OCI-LY1 (cell line): ENCODE measurements around the gene KIF17.

Source experiments
- H2AFZ ChIP-seq: fragments of 200-600 bp; sonication (generic), shearing (Covaris generic); 2 replicates; pipeline ENCODE4 v1.6.0; 2014; ENCODE audit warnings: antibody characterized with exemption, mild to moderate bottlenecking, low read length
- H3F3A ChIP-seq: fragments of 200-600 bp; sonication (generic), shearing (Covaris generic); 2 replicates; pipeline ENCODE4 v1.6.0; 2014; ENCODE audit warnings: mild to moderate bottlenecking, antibody characterized with exemption, low read length, moderate library complexity; ENCODE audit not compliant: insufficient read depth
- H3K27ac ChIP-seq: fragments of 200-600 bp; sonication (generic); 2 replicates; pipeline ENCODE4 v1.5.1; 2014; ENCODE audit warnings: low read length, mixed run types, mild to moderate bottlenecking, low read depth; ENCODE audit not compliant: poor library complexity, severe bottlenecking
- H3K27me3 ChIP-seq: fragments of 200-600 bp; sonication (generic); 2 replicates; pipeline ENCODE4 v1.6.0; 2014; ENCODE audit warnings: antibody characterized with exemption, mild to moderate bottlenecking, low read length, moderate library complexity; ENCODE audit not compliant: insufficient read depth
- H3K36me3 ChIP-seq: fragments of 200-600 bp; sonication (generic); 2 replicates; pipeline ENCODE4 v1.6.1; 2014; ENCODE audit warnings: mild to moderate bottlenecking, antibody characterized with exemption, low read length, moderate library complexity, mixed read lengths; ENCODE audit not compliant: insufficient read depth
- H3K4me1 ChIP-seq: fragments of 200-600 bp; sonication (generic); 2 replicates; pipeline ENCODE4 v1.5.1; 2014; ENCODE audit warnings: mild to moderate bottlenecking, low read length, moderate library complexity; ENCODE audit not compliant: insufficient read depth, severe bottlenecking
- H3K4me2 ChIP-seq: fragments of 200-600 bp; sonication (generic), shearing (Covaris generic); 2 replicates; pipeline ENCODE4 v1.6.1; 2014; ENCODE audit warnings: low read length
- H3K4me3 ChIP-seq: fragments of 200-600 bp; sonication (generic); 2 replicates; pipeline ENCODE4 v1.5.1; 2014; ENCODE audit warnings: low read length, low read depth, mild to moderate bottlenecking, mixed read lengths; ENCODE audit not compliant: poor library complexity, severe bottlenecking
- H3K79me2 ChIP-seq: fragments of 200-600 bp; shearing (Covaris generic); 2 replicates; pipeline ENCODE4 v1.6.1; 2016; ENCODE audit warnings: mixed run types, low read length, mixed read lengths; ENCODE audit not compliant: insufficient read depth
- H3K9ac ChIP-seq: fragments of 200-600 bp; sonication (generic), shearing (Covaris generic); 2 replicates; pipeline ENCODE4 v1.6.1; 2014; ENCODE audit warnings: mild to moderate bottlenecking, low read length, mixed read lengths
- H3K9me2 ChIP-seq: fragments of 200-600 bp; sonication (generic), shearing (Covaris generic); 2 replicates; pipeline ENCODE4 v1.6.1; 2014; ENCODE audit warnings: low read depth, mild to moderate bottlenecking, low read length, mixed read lengths
- H3K9me3 ChIP-seq: fragments of 200-600 bp; shearing (Covaris generic); 2 replicates; pipeline ENCODE4 v1.6.1; 2014; ENCODE audit warnings: low read length, mixed read lengths
- H4K20me1 ChIP-seq: fragments of 200-600 bp; sonication (generic), shearing (Covaris generic); 2 replicates; pipeline ENCODE4 v1.6.0; 2016; ENCODE audit warnings: mild to moderate bottlenecking, low read length; ENCODE audit not compliant: insufficient read depth
- EZH2 ChIP-seq: fragments of 200-600 bp; sonication (generic), shearing (Covaris generic); IDR thresholded peaks from 2 replicates; pipeline ENCODE4 v1.8.0; 2017; ENCODE audit warnings: borderline replicate concordance, mixed run types, mild to moderate bottlenecking, antibody characterized with exemption, low read length, moderate library complexity, mixed read lengths
- TF ChIP-seq, protein P1 (sequence below): fragments of 200-600 bp; sonication (generic), shearing (Covaris generic); IDR thresholded peaks from 2 replicates; pipeline ENCODE4 v1.5.1; 2017; ENCODE audit warnings: mild to moderate bottlenecking, antibody characterized with exemption, low read length, moderate library complexity, mixed read lengths

The KIF17 gene

GRCh38 chr1:20684651-20685050 lies 33.2 kb downstream of the KIF17 start:
- no peak overlapping the region for H3K9ac ChIP-seq
- no peaks in the 10 kb centered on the region for H4K20me1 ChIP-seq
- H2AFZ ChIP-seq: no peak overlapping the region
- H3K4me1 ChIP-seq: no peaks in the 10 kb centered on the region
- H3K27ac ChIP-seq: no peak overlapping the region
- H3K79me2 ChIP-seq: no peaks in the 10 kb centered on the region
- no peaks in the 10 kb centered on the region for H3K9me2 ChIP-seq
- H3K27me3 ChIP-seq: no peaks in the 10 kb centered on the region
- no peaks in the 10 kb centered on the region for H3K9me3 ChIP-seq
- TF ChIP-seq, protein P1, sequence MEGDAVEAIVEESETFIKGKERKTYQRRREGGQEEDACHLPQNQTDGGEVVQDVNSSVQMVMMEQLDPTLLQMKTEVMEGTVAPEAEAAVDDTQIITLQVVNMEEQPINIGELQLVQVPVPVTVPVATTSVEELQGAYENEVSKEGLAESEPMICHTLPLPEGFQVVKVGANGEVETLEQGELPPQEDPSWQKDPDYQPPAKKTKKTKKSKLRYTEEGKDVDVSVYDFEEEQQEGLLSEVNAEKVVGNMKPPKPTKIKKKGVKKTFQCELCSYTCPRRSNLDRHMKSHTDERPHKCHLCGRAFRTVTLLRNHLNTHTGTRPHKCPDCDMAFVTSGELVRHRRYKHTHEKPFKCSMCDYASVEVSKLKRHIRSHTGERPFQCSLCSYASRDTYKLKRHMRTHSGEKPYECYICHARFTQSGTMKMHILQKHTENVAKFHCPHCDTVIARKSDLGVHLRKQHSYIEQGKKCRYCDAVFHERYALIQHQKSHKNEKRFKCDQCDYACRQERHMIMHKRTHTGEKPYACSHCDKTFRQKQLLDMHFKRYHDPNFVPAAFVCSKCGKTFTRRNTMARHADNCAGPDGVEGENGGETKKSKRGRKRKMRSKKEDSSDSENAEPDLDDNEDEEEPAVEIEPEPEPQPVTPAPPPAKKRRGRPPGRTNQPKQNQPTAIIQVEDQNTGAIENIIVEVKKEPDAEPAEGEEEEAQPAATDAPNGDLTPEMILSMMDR: no peak
- TF ChIP-seq EZH2: no peak
- no peaks in the 10 kb centered on the region for H3K36me3 ChIP-seq
- no peak overlapping the region for H3K4me3 ChIP-seq
- no peaks in the 10 kb centered on the region for H3F3A ChIP-seq
- H3K4me2 ChIP-seq: no peak overlapping the region

DNA sequence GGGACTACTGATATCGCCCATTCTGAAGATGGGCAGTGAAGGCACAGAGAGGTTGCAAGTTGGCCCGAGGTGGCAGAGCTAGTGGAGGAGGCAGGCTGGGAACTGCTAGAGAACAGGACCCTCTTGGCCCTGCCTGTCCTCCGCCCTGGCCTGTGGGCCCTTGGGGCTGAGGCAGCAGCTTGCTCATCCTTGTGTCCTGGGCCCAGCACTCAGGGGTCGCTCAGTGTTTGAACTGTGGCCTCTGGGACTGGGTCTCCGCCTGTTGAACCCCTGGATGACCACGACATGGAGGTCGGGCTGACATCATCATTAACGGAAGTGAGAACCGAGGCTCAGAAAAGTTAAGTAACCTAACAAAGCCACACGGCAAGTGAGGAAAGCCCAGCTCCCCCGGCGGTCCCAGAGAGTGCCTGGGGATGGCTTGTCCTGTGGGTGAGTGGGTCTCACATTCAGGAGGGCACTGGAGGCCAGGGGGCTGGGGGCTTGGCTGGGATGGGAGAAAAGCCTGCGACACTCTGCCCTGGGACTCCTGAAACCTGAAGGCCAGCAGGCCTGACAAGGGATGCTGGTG lies 33.7 kb downstream of the KIF17 start:
- H3K36me3 ChIP-seq: no peaks in the 10 kb centered on the region
- H4K20me1 ChIP-seq: no peaks in the 10 kb centered on the region
- H3K4me1 ChIP-seq: no peaks in the 10 kb centered on the region
- TF ChIP-seq EZH2: no peak
- TF ChIP-seq, protein P1: no peak
- H3K4me3 ChIP-seq: no peak overlapping the region
- H3K27ac ChIP-seq: no peak overlapping the region
- H3K9ac ChIP-seq: no peak overlapping the region
- no peaks in the 10 kb centered on the region for H3K79me2 ChIP-seq
- no peaks in the 10 kb centered on the region for H3K9me2 ChIP-seq
- no peaks in the 10 kb centered on the region for H3K27me3 ChIP-seq
- no peaks in the 10 kb centered on the region for H3F3A ChIP-seq
- no peak overlapping the region for H3K4me2 ChIP-seq
- no peak overlapping the region for H2AFZ ChIP-seq
- H3K9me3 ChIP-seq: no peaks in the 10 kb centered on the region

GRCh38 chr1:20683614-20684013 lies 34.2 kb downstream of the KIF17 start:
- no peaks in the 10 kb centered on the region for H3K79me2 ChIP-seq
- H4K20me1 ChIP-seq: no peaks in the 10 kb centered on the region
- H3K36me3 ChIP-seq: no peaks in the 10 kb centered on the region
- H3K9me3 ChIP-seq: no peaks in the 10 kb centered on the region
- no peak overlapping the region for H3K4me3 ChIP-seq
- H3K4me1 ChIP-seq: peaks cover 3% of the 10 kb centered on the region
- no peaks in the 10 kb centered on the region for H3K9me2 ChIP-seq
- no peak overlapping the region for H3K9ac ChIP-seq
- no peak overlapping the region for H2AFZ ChIP-seq
- no peaks in the 10 kb centered on the region for H3K27me3 ChIP-seq
- no peaks in the 10 kb centered on the region for H3F3A ChIP-seq
- no peak overlapping the region for H3K27ac ChIP-seq
- H3K4me2 ChIP-seq: no peak overlapping the region
- no peak for TF ChIP-seq EZH2
- TF ChIP-seq, protein P1: no peak
